SU-DHL-6 (cell line): ENCODE results near the gene ZNF440.

Experiments
- CTCF ChIP-seq: fragments of 200-600 bp; sonication (generic); IDR thresholded peaks from one replicate; pipeline ENCODE4 v1.5.1; 2017; ENCODE audit warnings: antibody characterized with exemption, mild to moderate bottlenecking, low read length, moderate library complexity; ENCODE audit not compliant: insufficient read depth, poor library complexity, severe bottlenecking
- EZH2phosphoT487 ChIP-seq: fragments of 200-600 bp; sonication (generic), shearing (Covaris generic); conservative IDR thresholded peaks from 2 replicates; pipeline ENCODE4 v1.6.1; 2018; ENCODE audit warnings: mild to moderate bottlenecking, antibody characterized with exemption, low read length, moderate library complexity, mixed read lengths

- TF ChIP-seq CTCF (no peak), EZH2phosphoT487 (no peak)
Measured at GRCh38 chr19:11843722-11844121, 29.6 kb downstream of the ZNF440 start.
